GM04504 (cell line): ENCODE data around the gene EXOSC5.

Experiments used
- DNase-seq: peaks from one replicate; pipeline ENCODE4 v3.0.0-alpha.2; 2012; ENCODE audit warnings: low read depth

The EXOSC5 gene

GRCh38 chr19:41341669-41342490, 55.3 kb downstream of the EXOSC5 start:
- no peak for DNase-seq

GRCh38 chr19:41339936-41340335, 57.2 kb downstream of the EXOSC5 start:
- no peak for DNase-seq
